OCI-LY1 (cell line): ENCODE measurements around the gene JOSD2.

Experiments used
- H2AFZ ChIP-seq: fragments of 200-600 bp; sonication (generic), shearing (Covaris generic); 2 replicates; pipeline ENCODE4 v1.6.0; 2014; ENCODE audit warnings: antibody characterized with exemption, mild to moderate bottlenecking, low read length
- H3F3A ChIP-seq: fragments of 200-600 bp; sonication (generic), shearing (Covaris generic); 2 replicates; pipeline ENCODE4 v1.6.0; 2014; ENCODE audit warnings: mild to moderate bottlenecking, antibody characterized with exemption, low read length, moderate library complexity; ENCODE audit not compliant: insufficient read depth
- H3K27ac ChIP-seq: fragments of 200-600 bp; sonication (generic); 2 replicates; pipeline ENCODE4 v1.5.1; 2014; ENCODE audit warnings: low read length, mixed run types, mild to moderate bottlenecking, low read depth; ENCODE audit not compliant: poor library complexity, severe bottlenecking
- H3K27me3 ChIP-seq: fragments of 200-600 bp; sonication (generic); 2 replicates; pipeline ENCODE4 v1.6.0; 2014; ENCODE audit warnings: antibody characterized with exemption, mild to moderate bottlenecking, low read length, moderate library complexity; ENCODE audit not compliant: insufficient read depth
- H3K36me3 ChIP-seq: fragments of 200-600 bp; sonication (generic); 2 replicates; pipeline ENCODE4 v1.6.1; 2014; ENCODE audit warnings: mild to moderate bottlenecking, antibody characterized with exemption, low read length, moderate library complexity, mixed read lengths; ENCODE audit not compliant: insufficient read depth
- H3K4me1 ChIP-seq: fragments of 200-600 bp; sonication (generic); 2 replicates; pipeline ENCODE4 v1.5.1; 2014; ENCODE audit warnings: mild to moderate bottlenecking, low read length, moderate library complexity; ENCODE audit not compliant: insufficient read depth, severe bottlenecking
- H3K4me2 ChIP-seq: fragments of 200-600 bp; sonication (generic), shearing (Covaris generic); 2 replicates; pipeline ENCODE4 v1.6.1; 2014; ENCODE audit warnings: low read length
- H3K4me3 ChIP-seq: fragments of 200-600 bp; sonication (generic); 2 replicates; pipeline ENCODE4 v1.5.1; 2014; ENCODE audit warnings: low read length, low read depth, mild to moderate bottlenecking, mixed read lengths; ENCODE audit not compliant: poor library complexity, severe bottlenecking
- H3K79me2 ChIP-seq: fragments of 200-600 bp; shearing (Covaris generic); 2 replicates; pipeline ENCODE4 v1.6.1; 2016; ENCODE audit warnings: mixed run types, low read length, mixed read lengths; ENCODE audit not compliant: insufficient read depth
- H3K9ac ChIP-seq: fragments of 200-600 bp; sonication (generic), shearing (Covaris generic); 2 replicates; pipeline ENCODE4 v1.6.1; 2014; ENCODE audit warnings: mild to moderate bottlenecking, low read length, mixed read lengths
- H3K9me2 ChIP-seq: fragments of 200-600 bp; sonication (generic), shearing (Covaris generic); 2 replicates; pipeline ENCODE4 v1.6.1; 2014; ENCODE audit warnings: low read depth, mild to moderate bottlenecking, low read length, mixed read lengths
- H3K9me3 ChIP-seq: fragments of 200-600 bp; shearing (Covaris generic); 2 replicates; pipeline ENCODE4 v1.6.1; 2014; ENCODE audit warnings: low read length, mixed read lengths
- H4K20me1 ChIP-seq: fragments of 200-600 bp; sonication (generic), shearing (Covaris generic); 2 replicates; pipeline ENCODE4 v1.6.0; 2016; ENCODE audit warnings: mild to moderate bottlenecking, low read length; ENCODE audit not compliant: insufficient read depth
- CTCF ChIP-seq: fragments of 200-600 bp; sonication (generic), shearing (Covaris generic); IDR thresholded peaks from 2 replicates; pipeline ENCODE4 v1.5.1; 2017; ENCODE audit warnings: mild to moderate bottlenecking, antibody characterized with exemption, low read length, moderate library complexity, mixed read lengths
- EZH2 ChIP-seq: fragments of 200-600 bp; sonication (generic), shearing (Covaris generic); IDR thresholded peaks from 2 replicates; pipeline ENCODE4 v1.8.0; 2017; ENCODE audit warnings: borderline replicate concordance, mixed run types, mild to moderate bottlenecking, antibody characterized with exemption, low read length, moderate library complexity, mixed read lengths

JOSD2 gene

GRCh38 chr19:50549059-50549926 lies 38.3 kb upstream of the JOSD2 start:
- no peaks in the 10 kb centered on the region for H3K9me3 ChIP-seq
- no peak overlapping the region for H3K4me3 ChIP-seq
- no peak overlapping the region for H3K4me2 ChIP-seq
- H3K4me1 ChIP-seq, result no peaks in the 10 kb centered on the region
- no peaks in the 10 kb centered on the region for H4K20me1 ChIP-seq
- H3K9ac ChIP-seq, result no peak overlapping the region
- peaks cover 4% of the 10 kb centered on the region; the same call in 1 of the 2 replicates for H3K27me3 ChIP-seq
- no peak overlapping the region for H3K27ac ChIP-seq
- H3K36me3 ChIP-seq, result no peaks in the 10 kb centered on the region
- TF ChIP-seq EZH2 (no peak), CTCF (no peak)
- H3K79me2 ChIP-seq, result no peaks in the 10 kb centered on the region
- H2AFZ ChIP-seq, result no peak overlapping the region
- no peaks in the 10 kb centered on the region for H3K9me2 ChIP-seq
- H3F3A ChIP-seq, result no peaks in the 10 kb centered on the region

- H3K27ac ChIP-seq, result no peak overlapping the region
- H3K4me3 ChIP-seq, result no peak overlapping the region
- no peak overlapping the region for H3K9ac ChIP-seq
- H3K4me1 ChIP-seq, result no peaks in the 10 kb centered on the region
- no peaks in the 10 kb centered on the region for H3K79me2 ChIP-seq
- no peaks in the 10 kb centered on the region for H3K9me3 ChIP-seq
- no peaks in the 10 kb centered on the region for H4K20me1 ChIP-seq
- no peak overlapping the region for H2AFZ ChIP-seq
- no peaks in the 10 kb centered on the region for H3F3A ChIP-seq
- no peak overlapping the region for H3K4me2 ChIP-seq
- H3K27me3 ChIP-seq, result peaks cover 4% of the 10 kb centered on the region; the same call in 1 of the 2 replicates
- no peaks in the 10 kb centered on the region for H3K36me3 ChIP-seq
- TF ChIP-seq CTCF, result no peak
- no peak for TF ChIP-seq EZH2
- no peaks in the 10 kb centered on the region for H3K9me2 ChIP-seq
These were observed 37.4 kb upstream of the JOSD2 start for GRCh38 chr19:50548191-50549058.

GRCh38 chr19:50547385-50548190 lies 36.6 kb upstream of the JOSD2 start:
- no peak overlapping the region for H3K27ac ChIP-seq

More at GRCh38 chr19:50547385-50548190, 36.6 kb upstream of the JOSD2 start:
- Histone ChIP-seq H3K9me2 (no peaks in the 10 kb centered on the region), H3K79me2 (no peaks in the 10 kb centered on the region), H3K4me3 (no peak overlapping the region), H3K27me3 (peaks cover 4% of the 10 kb centered on the region; the same call in 1 of the 2 replicates), H3K9ac (no peak overlapping the region), H4K20me1 (no peaks in the 10 kb centered on the region), H3K9me3 (no peaks in the 10 kb centered on the region), H3K4me1 (no peaks in the 10 kb centered on the region), H3K4me2 (no peak overlapping the region), H2AFZ (no peak overlapping the region), H3F3A (no peaks in the 10 kb centered on the region), H3K36me3 (no peaks in the 10 kb centered on the region)
- TF ChIP-seq CTCF (no peak), EZH2 (no peak)
